Caco-2 (cell line): ENCODE results near the gene TRAF1. TPM values are rescaled to one million over a fixed set of nuclear protein-coding genes. Genes with fewer than 3 reads are reported as not detected.

Source experiments
- BruUV-seq: library from RNA; stranded (reverse); fragments of 400-500 nt; replicated peaks from 2 replicates; lab custom pipeline; 2021; lab: Mats Ljungman, UMichigan
- CTCF ChIA-PET: fragments of 300-600 bp; sonication (Branson Sonifier 250); formaldehyde crosslinking; loops from one replicate; lab custom pipeline; 2022; ENCODE audit warnings: antibody characterized with exemption; lab: Charles Lee
- POLR2A ChIA-PET: fragments of 300-600 bp; sonication (Branson Sonifier 250); formaldehyde crosslinking; loops from one replicate; lab custom pipeline; 2022; ENCODE audit warnings: antibody characterized with exemption; lab: Charles Lee
- DNase-seq, 2 experiments: peaks; one replicate each; pipeline versions ENCODE4 v3.0.0 to v3.0.0-alpha.2; 2020 to 2022
- H3K27me3 ChIP-seq: replicated peaks from 2 replicates; pipeline ENCODE4 v1.6.0; 2011; ENCODE audit warnings: low read length; ENCODE audit not compliant: control insufficient read depth, insufficient read depth
- H3K36me3 ChIP-seq: 2 replicates; pipeline ENCODE4 v1.5.1; 2011; ENCODE audit warnings: low read length; ENCODE audit not compliant: control insufficient read depth, insufficient read depth
- H3K4me1 ChIP-seq: fragments of 250-450 bp; sonication (Bioruptor Pico); 2 replicates; pipeline ENCODE4 v1.5.1; 2020; ENCODE audit warnings: mild to moderate bottlenecking
- H3K4me3 ChIP-seq: 2 replicates; pipeline ENCODE4 v1.5.1; 2011; ENCODE audit warnings: low read depth, mild to moderate bottlenecking, control low read depth, low read length
- H3K9me3 ChIP-seq: fragments of 250-450 bp; sonication (Bioruptor Pico); 2 replicates; pipeline ENCODE4 v1.5.1; 2020; ENCODE audit warnings: mild to moderate bottlenecking, moderate library complexity
- H3K27ac Mint-ChIP-seq: one replicate; pipeline ENCODE4 v1.8.0; 2022; ENCODE audit warnings: mixed read lengths; ENCODE audit not compliant: unreplicated experiment
- H3K27me3 Mint-ChIP-seq: one replicate; pipeline ENCODE4 v1.8.0; 2022; ENCODE audit warnings: mixed read lengths; ENCODE audit not compliant: insufficient read depth, unreplicated experiment
- H3K36me3 Mint-ChIP-seq: one replicate; pipeline ENCODE4 v1.8.0; 2022; ENCODE audit warnings: mild to moderate bottlenecking, mixed read lengths; ENCODE audit not compliant: insufficient read depth, unreplicated experiment
- H3K4me1 Mint-ChIP-seq: one replicate; pipeline ENCODE4 v1.8.0; 2022; ENCODE audit warnings: low read depth, mixed read lengths; ENCODE audit not compliant: unreplicated experiment
- H3K4me3 Mint-ChIP-seq: one replicate; pipeline ENCODE4 v1.8.0; 2022; ENCODE audit warnings: mild to moderate bottlenecking, moderate library complexity, mixed read lengths; ENCODE audit not compliant: unreplicated experiment
- H3K9me3 Mint-ChIP-seq: one replicate; pipeline ENCODE4 v1.8.0; 2022; ENCODE audit warnings: mixed read lengths; ENCODE audit not compliant: unreplicated experiment
- CTCF ChIP-seq, 2 experiments: fragments of 200-600 bp in 1 of 2; IDR thresholded peaks; 1 replicate in 1 of 2; 2 replicates in 1 of 2; pipeline versions ENCODE4 v1.5.1 to v1.8.0; 2011 to 2022; ENCODE audit warnings: antibody characterized with exemption in 1 of 2, control low read depth in 1 of 2, inconsistent platforms in 1 of 2, low read depth in 1 of 2, low read length in 1 of 2, mild to moderate bottlenecking in 1 of 2, moderate library complexity in 1 of 2; ENCODE audit not compliant: insufficient read depth in 1 of 2, severe bottlenecking in 1 of 2, unreplicated experiment in 1 of 2
- intact Hi-C: fragments of 100-400 bp; cut with micrococcal nuclease; formaldehyde crosslinking; loops from one replicate; pipeline ENCODE4 v1.10.0; 2022; ENCODE audit not compliant: unreplicated experiment
- total RNA-seq: library from RNA; stranded (reverse); gene quantifications from 2 replicates; pipeline ENCODE4 v1.2.3, GENCODE V29; 2022

Gene TRAF1
- total RNA-seq, 1 experiment from 2014 or later, result 1.1 TPM

DNA sequence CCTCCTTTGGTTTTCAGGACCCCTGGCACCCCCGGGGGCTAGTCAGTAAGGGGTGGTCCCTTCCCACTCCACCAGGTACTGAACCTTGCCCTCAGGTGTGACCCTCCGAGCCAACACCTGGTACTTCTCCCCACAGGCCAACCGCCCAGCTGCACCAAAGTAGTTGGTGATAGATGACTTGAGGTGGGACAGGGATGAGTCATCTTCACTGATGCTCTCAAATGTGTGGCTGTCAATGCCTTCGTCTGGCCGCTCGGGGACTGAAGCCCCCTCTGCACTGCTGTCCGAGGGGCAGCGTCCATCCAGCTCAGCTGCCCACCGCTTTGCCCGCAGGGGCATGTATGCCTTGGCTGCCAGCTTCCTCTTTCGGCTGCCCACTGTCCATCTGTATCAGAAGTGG, 68.7 kb downstream of the TRAF1 start:
- CTCF ChIA-PET, result no interaction called here
- Mint-ChIP-seq H3K4me1 (peaks cover 18% of the 10 kb centered on the region), H3K27ac (no peak overlapping the region), H3K27me3 (no peaks in the 10 kb centered on the region), H3K4me3 (no peak overlapping the region), H3K9me3 (no peaks in the 10 kb centered on the region), H3K36me3 (peaks cover 14% of the 10 kb centered on the region)
- intact Hi-C loops, result no loop called here
- Histone ChIP-seq H3K4me3 (no peak overlapping the region), H3K27me3 (no peaks in the 10 kb centered on the region), H3K4me1 (no peaks in the 10 kb centered on the region), H3K36me3 (peaks cover 1% of the 10 kb centered on the region; the same call in 1 of the 2 replicates), H3K9me3 (no peaks in the 10 kb centered on the region)
- no peak for TF ChIP-seq CTCF (IDR thresholded peaks at IDR 0.05; ENCODE audit: insufficient read depth in 1 of 2, low read depth in 1 of 2, low read length in 1 of 2, severe bottlenecking in 1 of 2, unreplicated experiment in 1 of 2)
- POLR2A ChIA-PET, result no interaction called here
- BruUV-seq, result no TSS peak
- DNase-seq, result no peak

- no peak for DNase-seq
- intact Hi-C loops, result no loop called here
- ChIA-PET POLR2A (no interaction called here), CTCF (no interaction called here)
- TF ChIP-seq CTCF (IDR thresholded peaks at IDR 0.05; ENCODE audit: insufficient read depth in 1 of 2, low read depth in 1 of 2, low read length in 1 of 2, severe bottlenecking in 1 of 2, unreplicated experiment in 1 of 2), result no peak
- H3K4me3 Mint-ChIP-seq, result no peak overlapping the region
- peaks cover 22% of the 10 kb centered on the region for H3K4me1 Mint-ChIP-seq
- H3K9me3 ChIP-seq, result no peaks in the 10 kb centered on the region
- peaks cover 14% of the 10 kb centered on the region for H3K36me3 Mint-ChIP-seq
- H3K36me3 ChIP-seq, result peaks cover 1% of the 10 kb centered on the region; the same call in 1 of the 2 replicates
- no peak overlapping the region for H3K27ac Mint-ChIP-seq
- no peaks in the 10 kb centered on the region for H3K9me3 Mint-ChIP-seq
- no TSS peak for BruUV-seq
- no peaks in the 10 kb centered on the region for H3K4me1 ChIP-seq
- H3K27me3 Mint-ChIP-seq, result no peaks in the 10 kb centered on the region
- no peak overlapping the region for H3K4me3 ChIP-seq
- no peaks in the 10 kb centered on the region for H3K27me3 ChIP-seq
Observed at GRCh38 chr9:120857481-120857880, 69.1 kb downstream of the TRAF1 start.

- no peak for DNase-seq
- no peak for TF ChIP-seq CTCF (IDR thresholded peaks at IDR 0.05; ENCODE audit: insufficient read depth in 1 of 2, low read depth in 1 of 2, low read length in 1 of 2, severe bottlenecking in 1 of 2, unreplicated experiment in 1 of 2)
- H3K4me1 ChIP-seq, result 0 out of 2 replicates have a peak, but pooled peaks cover 6% of the 10 kb centered on the region
- intact Hi-C loops, result no loop called here
- ChIA-PET POLR2A (no interaction called here), CTCF (no interaction called here)
- H3K9me3 ChIP-seq, result no peaks in the 10 kb centered on the region
- peaks cover 1% of the 10 kb centered on the region; the same call in 1 of the 2 replicates for H3K36me3 ChIP-seq
- no TSS peak for BruUV-seq
- H3K27me3 ChIP-seq, result no peaks in the 10 kb centered on the region
- Mint-ChIP-seq H3K9me3 (no peaks in the 10 kb centered on the region), H3K27me3 (no peaks in the 10 kb centered on the region), H3K36me3 (peaks cover 14% of the 10 kb centered on the region), H3K27ac (no peak overlapping the region), H3K4me3 (no peak overlapping the region), H3K4me1 (peaks cover 29% of the 10 kb centered on the region)
- no peak overlapping the region for H3K4me3 ChIP-seq
Observed at GRCh38 chr9:120856700-120857099, 69.9 kb downstream of the TRAF1 start.
